DOHH2 (cell line): ENCODE data around the gene AGTR2.

Source experiments
- CTCF ChIP-seq: fragments of 200-600 bp; sonication (generic); IDR thresholded peaks from one replicate; pipeline ENCODE4 v1.5.1; 2014; ENCODE audit warnings: antibody characterized with exemption, mild to moderate bottlenecking, low read depth, low read length; ENCODE audit not compliant: poor library complexity, severe bottlenecking
- EZH2phosphoT487 ChIP-seq: fragments of 200-600 bp; sonication (generic); IDR thresholded peaks from 2 replicates; pipeline ENCODE4 v1.6.1; 2017; ENCODE audit warnings: borderline replicate concordance, mild to moderate bottlenecking, antibody characterized with exemption, low read length, moderate library complexity, mixed read lengths

- TF ChIP-seq CTCF (no peak), EZH2phosphoT487 (no peak)
Measured at GRCh38 chrX:116135277-116135676, 35.3 kb upstream of the AGTR2 start.
